GM20000 (cell line): Measurements from ENCODE around the gene PRKAG2.

Source experiments
- DNase-seq: peaks from one replicate; pipeline ENCODE4 v3.0.0; 2012; ENCODE audit warnings: low spot score
- CTCF ChIP-seq: IDR thresholded peaks from 2 replicates; pipeline ENCODE4 v1.5.1; 2012; ENCODE audit warnings: mild to moderate bottlenecking, control low read depth; ENCODE audit errors: extremely low read depth, missing control alignments

The PRKAG2 gene

GRCh38 chr7:151792636-151793035, 84.3 kb downstream of the PRKAG2 start:
- no peak for DNase-seq
- no peak for TF ChIP-seq CTCF

- DNase-seq = no peak
- TF ChIP-seq CTCF = no peak
Measured at GRCh38 chr7:151792086-151792485, 84.8 kb downstream of the PRKAG2 start.

- no peak for TF ChIP-seq CTCF
Measured at GRCh38 chr7:151790830-151791620, 85.9 kb downstream of the PRKAG2 start.

GRCh38 chr7:151790095-151790829, 86.7 kb downstream of the PRKAG2 start:
- no peak for DNase-seq

More at GRCh38 chr7:151790830-151791620, 85.9 kb downstream of the PRKAG2 start:
- DNase-seq = no peak

GRCh38 chr7:151789380-151789947, 87.5 kb downstream of the PRKAG2 start:
- TF ChIP-seq CTCF = no peak
- DNase-seq = no peak

More at GRCh38 chr7:151790095-151790829, 86.7 kb downstream of the PRKAG2 start:
- no peak for TF ChIP-seq CTCF

GRCh38 chr7:151787348-151787747, 89.6 kb downstream of the PRKAG2 start:
- DNase-seq = no peak

More at GRCh38 chr7:151787348-151787747, 89.6 kb downstream of the PRKAG2 start:
- no peak for TF ChIP-seq CTCF
